Astrocyte (in vitro differentiated cells and primary cell): Measurements from ENCODE around the gene ZNF253. TPM values are rescaled to one million over a fixed set of nuclear protein-coding genes. Genes with fewer than 3 reads are reported as not detected.

Source experiments
- DNase-seq: peaks from one replicate; pipeline ENCODE4 v3.0.0-alpha.2; 2010; ENCODE audit warnings: low read depth
- FAIRE-seq: peaks from 2 replicates; lab custom pipeline; 2011; peaks lifted over from hg19 to GRCh38; lab: Jason Lieb, UNC
- H2AFZ ChIP-seq: 2 replicates; pipeline ENCODE4 v1.6.0; 2012; ENCODE audit warnings: low read depth, low read length, inconsistent platforms
- H3K27ac ChIP-seq: 2 replicates; pipeline ENCODE4 v1.5.1; 2011; ENCODE audit warnings: low read depth, low read length, inconsistent platforms
- H3K27me3 ChIP-seq: 2 replicates; pipeline ENCODE4 v1.6.0; 2011; ENCODE audit warnings: low read length, inconsistent platforms; ENCODE audit not compliant: insufficient read depth
- H3K36me3 ChIP-seq: 2 replicates; pipeline ENCODE4 v1.5.1; 2011; ENCODE audit warnings: low read length, inconsistent platforms; ENCODE audit not compliant: insufficient read depth
- H3K4me1 ChIP-seq: 2 replicates; pipeline ENCODE4 v1.5.1; 2011; ENCODE audit warnings: low read length, inconsistent platforms; ENCODE audit not compliant: insufficient read depth
- H3K4me2 ChIP-seq: 2 replicates; pipeline ENCODE4 v1.6.0; 2012; ENCODE audit warnings: low read length, inconsistent platforms
- H3K4me3 ChIP-seq: 2 replicates; pipeline ENCODE4 v1.5.1; 2011; ENCODE audit warnings: low read depth, mild to moderate bottlenecking, low read length, inconsistent platforms; ENCODE audit not compliant: insufficient read depth
- H3K79me2 ChIP-seq: 2 replicates; pipeline ENCODE4 v1.6.0; 2012; ENCODE audit warnings: mild to moderate bottlenecking, low read length, inconsistent platforms; ENCODE audit not compliant: insufficient read depth
- H3K9ac ChIP-seq: 2 replicates; pipeline ENCODE4 v1.6.0; 2012; ENCODE audit warnings: mild to moderate bottlenecking, low read length, inconsistent platforms
- H3K9me3 ChIP-seq: 2 replicates; pipeline ENCODE4 v1.5.1; 2012; ENCODE audit warnings: low read depth, mild to moderate bottlenecking, low read length, inconsistent platforms; ENCODE audit not compliant: insufficient read depth
- H4K20me1 ChIP-seq: 2 replicates; pipeline ENCODE4 v1.6.0; 2012; ENCODE audit warnings: low read length, inconsistent platforms; ENCODE audit not compliant: insufficient read depth
- H3K27ac Mint-ChIP-seq: one replicate; pipeline ENCODE4 v1.8.0; 2021; ENCODE audit warnings: mild to moderate bottlenecking, mixed read lengths; ENCODE audit not compliant: unreplicated experiment
- H3K27me3 Mint-ChIP-seq: one replicate; pipeline ENCODE4 v1.8.0; 2021; ENCODE audit warnings: low read depth, mixed read lengths; ENCODE audit not compliant: unreplicated experiment
- H3K36me3 Mint-ChIP-seq: one replicate; pipeline ENCODE4 v1.8.0; 2021; ENCODE audit warnings: low read depth, mixed read lengths; ENCODE audit not compliant: unreplicated experiment
- H3K4me1 Mint-ChIP-seq: one replicate; pipeline ENCODE4 v1.8.0; 2021; ENCODE audit warnings: low read depth, mixed read lengths; ENCODE audit not compliant: unreplicated experiment
- H3K4me3 Mint-ChIP-seq: one replicate; pipeline ENCODE4 v1.8.0; 2021; ENCODE audit warnings: mild to moderate bottlenecking, moderate library complexity, mixed read lengths; ENCODE audit not compliant: unreplicated experiment
- H3K9me3 Mint-ChIP-seq: one replicate; pipeline ENCODE4 v1.8.0; 2021; ENCODE audit warnings: mild to moderate bottlenecking, mixed read lengths; ENCODE audit not compliant: unreplicated experiment
- CTCF ChIP-seq: IDR thresholded peaks from 2 replicates; pipeline ENCODE4 v1.5.1; 2011; ENCODE audit warnings: low read depth, mild to moderate bottlenecking, inconsistent platforms, low read length, moderate library complexity; ENCODE audit not compliant: insufficient read depth
- EZH2 ChIP-seq: IDR thresholded peaks from 2 replicates; pipeline ENCODE4 v1.6.1; 2012; ENCODE audit warnings: mild to moderate bottlenecking, low read length, inconsistent platforms; ENCODE audit not compliant: insufficient read depth
- total RNA-seq: library from RNA; stranded (reverse); gene quantifications from 2 replicates; pipeline ENCODE4 v1.2.1, GENCODE V29; 2021

Gene ZNF253
- total RNA-seq, 1 donor from 2014 or later = 11.1 TPM

GRCh38 chr19:19937403-19937802 lies 71.7 kb downstream of the ZNF253 start:
- H3K4me3 Mint-ChIP-seq = no peak overlapping the region
- H3K9ac ChIP-seq = no peak overlapping the region
- no peaks in the 10 kb centered on the region for H3K27me3 Mint-ChIP-seq
- H3K4me3 ChIP-seq = no peak overlapping the region
- no peaks in the 10 kb centered on the region for H3K79me2 ChIP-seq
- no peak overlapping the region for H3K27ac ChIP-seq
- no peak for DNase-seq
- H3K4me1 Mint-ChIP-seq = no peaks in the 10 kb centered on the region
- peaks cover 37% of the 10 kb centered on the region for H3K9me3 ChIP-seq
- H2AFZ ChIP-seq = no peak overlapping the region
- H3K27ac Mint-ChIP-seq = no peak overlapping the region
- H3K4me2 ChIP-seq = no peak overlapping the region
- TF ChIP-seq CTCF (no peak), EZH2 (no peak)
- no peaks in the 10 kb centered on the region for H3K27me3 ChIP-seq
- H3K36me3 ChIP-seq = peaks cover 19% of the 10 kb centered on the region
- no peaks in the 10 kb centered on the region for H4K20me1 ChIP-seq
- H3K36me3 Mint-ChIP-seq = peaks cover 39% of the 10 kb centered on the region
- no peak for FAIRE-seq
- no peaks in the 10 kb centered on the region for H3K4me1 ChIP-seq
- peaks cover 48% of the 10 kb centered on the region for H3K9me3 Mint-ChIP-seq

GRCh38 chr19:19938449-19938848 lies 72.8 kb downstream of the ZNF253 start:
- H3K27me3 Mint-ChIP-seq = no peaks in the 10 kb centered on the region
- DNase-seq = no peak
- Histone ChIP-seq H4K20me1 (no peaks in the 10 kb centered on the region), H3K9ac (no peak overlapping the region), H3K4me1 (no peaks in the 10 kb centered on the region), H3K27ac (no peak overlapping the region), H3K4me2 (no peak overlapping the region), H3K36me3 (peaks cover 10% of the 10 kb centered on the region), H3K4me3 (no peak overlapping the region), H2AFZ (no peak overlapping the region), H3K9me3 (peaks cover 36% of the 10 kb centered on the region), H3K79me2 (no peaks in the 10 kb centered on the region), H3K27me3 (no peaks in the 10 kb centered on the region)
- no peak overlapping the region for H3K4me3 Mint-ChIP-seq
- no peak for FAIRE-seq
- no peak overlapping the region for H3K27ac Mint-ChIP-seq
- H3K36me3 Mint-ChIP-seq = peaks cover 31% of the 10 kb centered on the region
- no peaks in the 10 kb centered on the region for H3K4me1 Mint-ChIP-seq
- H3K9me3 Mint-ChIP-seq = peaks cover 39% of the 10 kb centered on the region
- no peak for TF ChIP-seq CTCF
- no peak for TF ChIP-seq EZH2

GRCh38 chr19:19943848-19944582 lies 78.3 kb downstream of the ZNF253 start:
- Mint-ChIP-seq H3K4me1 (no peaks in the 10 kb centered on the region), H3K4me3 (no peak overlapping the region), H3K27me3 (no peaks in the 10 kb centered on the region), H3K27ac (no peak overlapping the region), H3K36me3 (peaks cover 1% of the 10 kb centered on the region), H3K9me3 (peaks cover 7% of the 10 kb centered on the region)
- Histone ChIP-seq H3K79me2 (no peaks in the 10 kb centered on the region), H3K9ac (no peak overlapping the region), H2AFZ (no peak overlapping the region), H3K4me3 (no peak overlapping the region), H3K27ac (no peak overlapping the region), H3K4me1 (no peaks in the 10 kb centered on the region), H3K9me3 (peaks cover 3% of the 10 kb centered on the region), H3K36me3 (no peaks in the 10 kb centered on the region), H3K27me3 (no peaks in the 10 kb centered on the region), H4K20me1 (no peaks in the 10 kb centered on the region), H3K4me2 (no peak overlapping the region)
- DNase-seq (no peak), FAIRE-seq (no peak)
- no peak for TF ChIP-seq CTCF
- TF ChIP-seq EZH2 = no peak
